ENCODE measurements around the gene RNF224. TPM values are rescaled to one million over a fixed set of nuclear protein-coding genes. Genes with fewer than 3 reads are reported as not detected.

Gene RNF224
- total and polyA plus RNA-seq, 2 of the 13 experiments (the other 11 are each of a cell fraction or from before 2014, with no cell fraction given) = 0.09 TPM; not detected in 1

- TF ChIP-seq GABPA (IDR thresholded peaks at IDR 0.05; ENCODE audit: low read depth, low read length) (no peak), GABPA (CRISPR knock-in tag; IDR thresholded peaks at IDR 0.05; ENCODE audit: low read depth) (peak; percentile 72), ZKSCAN8 (CRISPR knock-in tag; IDR thresholded peaks at IDR 0.05; ENCODE audit: borderline replicate concordance) (no peak), HCFC1 (IDR thresholded peaks at IDR 0.05; ENCODE audit: low read depth, low read length) (peak; percentile 79), ZNF275 (CRISPR knock-in tag; IDR thresholded peaks at IDR 0.05; ENCODE audit: borderline replicate concordance) (no peak), CTCF (CRISPR knock-in tag; IDR thresholded peaks at IDR 0.05) (peak; percentile 50), HINFP (CRISPR knock-in tag; IDR thresholded peaks at IDR 0.05; ENCODE audit: low read depth) (no peak; the same call in 1 of the 2 replicates), ZNF781 (CRISPR knock-in tag; IDR thresholded peaks at IDR 0.05; ENCODE audit: borderline replicate concordance, not compliant biosample characterization) (peak; percentile 28), THRA (CRISPR knock-in tag; IDR thresholded peaks at IDR 0.05; ENCODE audit: borderline replicate concordance) (0 out of 2 replicates have a peak, but pooled peaks have one; percentile 4), SAP130 (CRISPR knock-in tag; IDR thresholded peaks at IDR 0.05; ENCODE audit: low read depth) (peak; percentile 59; the same call in 1 of the 2 replicates), CEBPG (CRISPR knock-in tag; IDR thresholded peaks at IDR 0.05) (no peak), ZFP36L1 (CRISPR knock-in tag; IDR thresholded peaks at IDR 0.05) (0 out of 2 replicates have a peak, but pooled peaks have one; percentile 28), AKAP8 (CRISPR knock-in tag; IDR thresholded peaks at IDR 0.05) (no peak; the same call in 1 of the 2 replicates), ZSCAN22 (CRISPR knock-in tag; IDR thresholded peaks at IDR 0.05) (no peak), RXRB (CRISPR knock-in tag; IDR thresholded peaks at IDR 0.05; ENCODE audit: borderline replicate concordance) (peak; percentile 41; the same call in 1 of the 2 replicates), ZNF597 (CRISPR knock-in tag; IDR thresholded peaks at IDR 0.05) (0 out of 2 replicates have a peak, but pooled peaks have one; percentile 14), ZNF329 (CRISPR knock-in tag; IDR thresholded peaks at IDR 0.05; ENCODE audit: low read depth) (no peak; the same call in 1 of the 2 replicates), CHCHD3 (CRISPR knock-in tag; IDR thresholded peaks at IDR 0.05) (peak; percentile 40; the same call in 1 of the 2 replicates), IKZF5 (CRISPR knock-in tag; IDR thresholded peaks at IDR 0.05) (no peak; the same call in 1 of the 2 replicates), ZNF263 (CRISPR knock-in tag; IDR thresholded peaks at IDR 0.05) (no peak), SETDB1 (CRISPR knock-in tag; IDR thresholded peaks at IDR 0.05; ENCODE audit: borderline replicate concordance) (no peak)
Observed at GRCh38 chr9:137254624-137255447, 27.5 kb downstream of the RNF224 start, which contains the start of gene NELFB (continued).
